ENCODE measurements around the gene ITFG1. TPM values are rescaled to one million over a fixed set of nuclear protein-coding genes. Genes with fewer than 3 reads are reported as not detected.
"Not testable (repeated sequence)": the region's sequence is repeated elsewhere in the genome, so short reads cannot be mapped to it uniquely, and the experiment has no call there.

Gene ITFG1
- total and polyA plus RNA-seq, 11 donors: 13.0 to 102 (median 70.1) TPM

DNA sequence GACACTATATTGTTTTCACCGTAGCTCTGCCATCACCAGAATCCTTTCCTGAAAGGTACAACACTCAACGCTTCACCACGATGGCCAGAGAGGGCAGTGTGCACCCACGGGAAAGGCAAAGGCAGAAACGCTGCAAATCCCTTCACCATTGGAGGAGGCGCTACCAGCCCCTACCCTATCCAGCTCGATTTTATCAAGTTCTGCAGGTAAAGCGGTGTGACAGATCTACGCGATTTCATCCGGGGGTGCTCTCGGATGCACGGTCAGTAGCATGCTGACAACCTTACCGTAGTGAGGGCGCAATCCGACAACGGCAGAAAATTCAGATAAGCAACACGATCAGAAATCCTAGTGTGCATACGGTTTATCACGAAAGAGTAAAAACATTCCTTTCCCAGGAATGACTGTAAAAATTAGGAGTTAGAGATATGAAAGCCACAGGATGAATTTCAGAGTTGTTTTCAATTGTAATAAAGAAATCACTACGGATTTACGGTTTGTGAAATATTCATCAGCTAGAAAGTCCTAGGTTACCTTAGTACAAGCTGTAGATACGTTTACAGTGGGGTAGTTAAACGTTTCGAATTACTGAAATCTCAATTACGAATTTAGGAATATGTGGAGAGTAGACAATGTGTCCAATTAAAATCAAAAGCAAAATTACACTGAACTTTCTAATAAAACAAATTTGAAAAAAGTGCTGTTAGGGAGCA, 318.9 kb downstream of the ITFG1 start:
- no peak for TF ChIP-seq POLR2A (IDR thresholded peaks at IDR 0.05)
- TF ChIP-seq, protein P1, sequence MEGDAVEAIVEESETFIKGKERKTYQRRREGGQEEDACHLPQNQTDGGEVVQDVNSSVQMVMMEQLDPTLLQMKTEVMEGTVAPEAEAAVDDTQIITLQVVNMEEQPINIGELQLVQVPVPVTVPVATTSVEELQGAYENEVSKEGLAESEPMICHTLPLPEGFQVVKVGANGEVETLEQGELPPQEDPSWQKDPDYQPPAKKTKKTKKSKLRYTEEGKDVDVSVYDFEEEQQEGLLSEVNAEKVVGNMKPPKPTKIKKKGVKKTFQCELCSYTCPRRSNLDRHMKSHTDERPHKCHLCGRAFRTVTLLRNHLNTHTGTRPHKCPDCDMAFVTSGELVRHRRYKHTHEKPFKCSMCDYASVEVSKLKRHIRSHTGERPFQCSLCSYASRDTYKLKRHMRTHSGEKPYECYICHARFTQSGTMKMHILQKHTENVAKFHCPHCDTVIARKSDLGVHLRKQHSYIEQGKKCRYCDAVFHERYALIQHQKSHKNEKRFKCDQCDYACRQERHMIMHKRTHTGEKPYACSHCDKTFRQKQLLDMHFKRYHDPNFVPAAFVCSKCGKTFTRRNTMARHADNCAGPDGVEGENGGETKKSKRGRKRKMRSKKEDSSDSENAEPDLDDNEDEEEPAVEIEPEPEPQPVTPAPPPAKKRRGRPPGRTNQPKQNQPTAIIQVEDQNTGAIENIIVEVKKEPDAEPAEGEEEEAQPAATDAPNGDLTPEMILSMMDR (IDR thresholded peaks at IDR 0.05): peak; percentile 80 to 96 (median 90)
- DNase-seq (peak; percentile 75 to 87 (median 81)), ATAC-seq (peak; percentile 86 to 95 (median 90))
- H3K27me3 ChIP-seq: peaks cover 0 to 4% (median 0%) of the 10 kb centered on the region in 9 donors
- H3K4me3 ChIP-seq: peak overlapping the region in 11 of 12 donors; percentile 44 to 74 (median 61)
- H3K36me3 ChIP-seq: no peaks in the 10 kb centered on the region
- peaks cover 0 to 27% (median 3%) of the 10 kb centered on the region in 12 donors for H3K4me1 ChIP-seq
- 1 to 2% (median 1%) methylated on average over 26 of the region's 26 CpGs for WGBS, 4 donors
- peak overlapping the region in 2 of 12 donors; percentile 60 to 67 for H3K27ac ChIP-seq
- H3K9me3 ChIP-seq: no peaks in the 10 kb centered on the region
- intact Hi-C loops (cut with DNase I): loop anchor here (1.0 to 10.0 kb wide), 15 partner anchors 100 to 1473 kb away; partner anchors contain the start of genes ABCC12 (in 4 of the 10), DNAJA2 (in 1 of the 10), ITFG1 (in 1 of the 10) and N4BP1 (in 1 of the 10)

DNA sequence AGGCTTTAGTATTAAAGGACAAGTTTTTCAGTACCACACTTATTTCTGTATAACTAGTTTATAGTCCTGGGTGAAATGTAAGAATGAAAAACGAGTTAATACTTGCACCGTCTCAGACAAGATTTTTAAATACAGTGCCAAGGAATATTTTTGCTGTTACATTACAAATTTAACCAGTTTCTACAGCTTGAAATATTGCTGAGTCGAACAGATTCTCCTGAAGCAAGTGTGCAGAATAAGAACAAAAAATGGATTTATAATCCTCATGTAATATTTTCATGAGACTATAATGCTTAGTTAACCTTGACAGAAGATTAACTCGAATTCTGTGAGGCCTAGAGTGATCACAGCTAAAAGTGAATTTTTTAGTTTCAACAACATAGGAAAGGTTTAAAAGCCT, 320.2 kb downstream of the ITFG1 start:
- H3K4me3 ChIP-seq: no peak overlapping the region
- peaks cover 0 to 31% (median 3%) of the 10 kb centered on the region in 12 donors for H3K4me1 ChIP-seq
- H3K36me3 ChIP-seq: no peaks in the 10 kb centered on the region
- ATAC-seq: no peak
- H3K9me3 ChIP-seq: no peaks in the 10 kb centered on the region
- WGBS, 4 donors: 87 to 93% (median 91%) methylated on average over 4 of the region's 4 CpGs
- H3K27ac ChIP-seq: no peak overlapping the region
- DNase-seq: no peak
- peaks cover 0 to 4% (median 0%) of the 10 kb centered on the region in 9 donors for H3K27me3 ChIP-seq
- TF ChIP-seq, protein P1 (IDR thresholded peaks at IDR 0.05): no peak
- TF ChIP-seq POLR2A (IDR thresholded peaks at IDR 0.05): no peak
- intact Hi-C loops (cut with DNase I): loop anchor here (1.0 to 10.0 kb wide), 13 partner anchors 98 to 1474 kb away; partner anchors contain the start of genes ABCC12 (in 4 of the 10), DNAJA2 (in 1 of the 10), ITFG1 (in 1 of the 10) and N4BP1 (in 1 of the 10)

DNA sequence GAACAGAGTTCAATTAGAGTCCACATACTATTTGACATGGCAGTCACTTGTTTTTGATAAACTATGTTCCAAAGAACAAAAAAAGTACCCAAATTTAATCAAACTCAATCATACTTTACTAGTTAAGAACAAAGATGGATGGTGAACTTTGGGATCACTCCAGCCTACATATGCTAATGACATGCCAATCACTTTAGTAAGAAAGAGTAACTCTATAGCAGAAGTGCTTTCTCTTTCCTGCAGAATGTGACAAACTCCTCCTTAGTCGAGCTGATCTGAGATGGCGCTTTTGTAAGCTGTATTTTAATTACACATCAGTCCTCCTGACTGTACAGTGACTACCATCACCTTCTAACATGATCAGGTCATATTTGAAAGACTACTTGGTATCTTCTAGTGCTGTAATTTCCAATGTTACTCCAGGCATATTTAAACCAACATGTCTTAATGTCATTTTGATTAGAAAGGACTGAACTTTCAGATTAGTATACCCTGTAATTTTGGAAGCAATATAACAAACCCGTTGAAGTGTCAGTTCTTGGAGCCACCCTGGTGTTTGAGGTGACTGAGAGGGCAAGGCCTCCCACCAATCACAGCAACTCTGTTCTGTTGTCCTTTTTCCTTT, 321.2 kb downstream of the ITFG1 start:
- no peak overlapping the region for H3K4me3 ChIP-seq
- no peak for TF ChIP-seq POLR2A (IDR thresholded peaks at IDR 0.05)
- TF ChIP-seq, protein P1 (IDR thresholded peaks at IDR 0.05): no peak

DNA sequence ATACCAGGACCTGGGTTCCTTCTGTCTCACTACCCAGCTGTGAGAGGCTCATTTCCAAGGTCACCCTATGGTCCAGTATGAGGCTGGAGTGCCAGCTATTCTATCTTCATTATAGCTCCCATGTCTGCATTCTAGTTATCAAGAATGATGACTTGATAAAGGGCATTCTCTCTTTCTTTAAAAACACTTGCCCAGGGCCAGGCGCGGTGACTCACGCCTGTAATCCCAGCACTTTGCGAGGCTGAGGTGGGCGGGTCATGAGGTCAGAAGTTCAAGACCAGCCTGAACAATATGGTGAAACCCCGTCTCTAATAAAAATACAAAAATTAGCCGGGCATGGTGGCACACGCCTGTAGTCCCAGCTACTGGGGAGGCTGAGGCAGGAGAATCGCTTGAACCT, 322.9 kb downstream of the ITFG1 start:
- not testable (repeated sequence) for H3K9me3 ChIP-seq, H3K27me3 ChIP-seq, H3K36me3 ChIP-seq, DNase-seq, H3K27ac ChIP-seq, H3K4me3 ChIP-seq, ATAC-seq
- intact Hi-C loops (cut with DNase I): loop anchor here in 1 of 10 donors (10.0 kb wide), 1 partner anchor 917 kb away; no protein-coding TSS in a partner anchor
- peaks cover 0 to 26% (median 0%) of the 10 kb centered on the region in 12 donors for H3K4me1 ChIP-seq
- 93 to 95% (median 94%) methylated on average over 9 of the region's 9 CpGs for WGBS, 4 donors

More for the DNA sequence above, 321.2 kb downstream of the ITFG1 start:
- no peak for ATAC-seq
- DNase-seq: no peak
- no peak overlapping the region for H3K27ac ChIP-seq
- no peaks in the 10 kb centered on the region for H3K36me3 ChIP-seq
- WGBS, 4 donors: 67 to 76% (median 72%) methylated on average over 3 of the region's 3 CpGs
- peaks cover 0 to 31% (median 3%) of the 10 kb centered on the region in 12 donors for H3K4me1 ChIP-seq
- no peaks in the 10 kb centered on the region for H3K9me3 ChIP-seq
- intact Hi-C loops (cut with DNase I): loop anchor here (2.0 to 10.0 kb wide), 12 partner anchors 97 to 1475 kb away; partner anchors contain the start of genes ABCC12 (in 4 of the 10), DNAJA2 (in 1 of the 10), ITFG1 (in 1 of the 10) and N4BP1 (in 1 of the 10)
- H3K27me3 ChIP-seq: no peaks in the 10 kb centered on the region

Data from heart left ventricle (tissue), 16 donors.